ENCODE measurements around the gene COX10.
A peak's percentile ranks its signal among the peaks of the same experiment; 100 is the strongest.
"Not testable (repeated sequence)": the region's sequence is repeated elsewhere in the genome, so short reads cannot be mapped to it uniquely, and the experiment has no call there.

Gene COX10

DNA sequence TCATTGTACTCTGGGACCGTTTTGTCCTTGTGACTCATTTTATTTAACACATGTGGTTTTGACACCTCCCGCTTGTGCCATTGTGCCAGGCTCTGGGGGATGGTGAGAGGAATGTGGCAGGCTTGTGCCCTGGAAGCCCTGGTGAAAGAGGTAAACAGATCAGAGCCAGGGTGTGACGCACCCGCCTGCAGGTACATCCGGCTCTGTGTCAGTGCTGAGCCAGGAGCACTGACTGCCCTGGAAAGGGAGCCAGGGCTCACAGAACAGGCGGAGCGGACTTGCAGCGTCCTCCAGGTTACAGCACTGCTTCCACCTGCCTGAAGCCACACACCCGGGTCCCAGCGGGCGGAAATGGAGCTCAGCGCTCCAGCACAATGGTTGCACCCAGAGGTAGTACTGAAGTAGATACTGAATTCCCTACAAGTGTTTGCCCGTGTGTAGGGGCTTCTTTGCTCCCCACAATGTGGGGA, 136.7 kb downstream of the COX10 start:
- DNase-seq (ENCODE audit: low spot score): no peak

DNA sequence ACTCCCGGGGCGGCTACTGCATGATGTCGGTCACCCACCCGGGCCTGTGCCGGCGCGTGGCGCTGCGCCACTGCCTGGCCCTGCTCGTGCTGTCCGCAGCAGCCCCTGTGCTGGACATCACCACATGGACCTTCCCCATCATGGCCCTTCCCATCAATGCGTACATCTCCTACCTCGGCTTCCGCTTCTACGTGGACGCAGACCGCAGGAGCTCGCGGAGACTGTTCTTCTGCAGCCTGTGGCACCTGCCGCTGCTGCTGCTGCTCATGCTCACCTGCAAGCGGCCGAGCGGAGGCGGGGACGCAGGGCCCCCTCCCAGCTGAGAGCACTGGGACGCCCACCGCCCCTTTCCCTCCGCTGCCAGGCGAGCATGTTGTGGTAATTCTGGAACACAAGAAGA, 137.6 kb downstream of the COX10 start:
- no peak for DNase-seq (ENCODE audit: low spot score)

- DNase-seq (ENCODE audit: low spot score): no peak
These were observed 138.5 kb downstream of the COX10 start for GRCh38 chr17:14207791-14208190.

GRCh38 chr17:14209215-14209614, 139.9 kb downstream of the COX10 start:
- peak; percentile 14 for DNase-seq (ENCODE audit: low spot score)

DNA sequence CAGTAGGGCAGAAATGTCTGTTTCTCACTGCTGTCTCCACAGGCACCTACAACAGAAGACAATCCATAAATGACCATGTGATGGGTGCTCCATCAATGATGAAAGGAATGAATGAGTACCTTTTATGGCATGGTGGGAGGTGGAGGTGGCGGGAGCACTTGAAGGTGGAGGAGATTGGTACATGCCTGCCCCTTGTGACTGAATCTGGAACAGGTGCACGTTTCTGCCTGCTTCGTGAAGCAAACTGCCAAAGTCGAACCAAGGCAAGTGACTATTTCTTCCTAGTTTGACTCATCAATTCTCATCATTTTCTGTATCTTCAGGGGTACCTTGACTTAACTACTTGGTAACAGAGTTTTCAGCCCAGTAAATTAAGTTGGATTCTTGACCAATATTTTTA, 141.9 kb downstream of the COX10 start:
- DNase-seq (ENCODE audit: low spot score): no peak

GRCh38 chr17:14211801-14212200, 142.5 kb downstream of the COX10 start:
- DNase-seq (ENCODE audit: low spot score): no peak

GRCh38 chr17:14212401-14212800, 143.1 kb downstream of the COX10 start:
- no peak for DNase-seq (ENCODE audit: low spot score)

DNA sequence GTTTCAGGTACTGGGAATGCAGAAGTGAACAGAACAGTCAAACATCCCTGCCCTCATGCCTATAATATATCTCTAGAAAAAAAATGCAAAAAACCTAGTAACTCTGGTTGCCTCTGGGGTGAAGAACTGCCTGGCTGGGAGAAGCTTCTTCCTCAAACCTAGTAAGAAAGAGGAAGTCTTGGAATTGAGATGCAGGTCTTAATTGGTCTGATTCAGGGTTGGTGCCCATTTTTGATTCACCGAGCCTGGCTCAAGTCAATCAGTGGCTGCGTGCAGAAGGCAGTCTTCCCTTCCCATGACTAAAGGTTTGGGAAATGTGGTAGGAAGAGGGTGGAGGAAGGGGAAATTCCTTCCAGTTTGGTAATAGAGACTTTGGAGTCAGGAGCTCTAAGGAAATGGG, 145.0 kb downstream of the COX10 start:
- no peak for DNase-seq (ENCODE audit: low spot score)

GRCh38 chr17:14222611-14223010, 153.3 kb downstream of the COX10 start:
- DNase-seq (ENCODE audit: low spot score): no peak

DNA sequence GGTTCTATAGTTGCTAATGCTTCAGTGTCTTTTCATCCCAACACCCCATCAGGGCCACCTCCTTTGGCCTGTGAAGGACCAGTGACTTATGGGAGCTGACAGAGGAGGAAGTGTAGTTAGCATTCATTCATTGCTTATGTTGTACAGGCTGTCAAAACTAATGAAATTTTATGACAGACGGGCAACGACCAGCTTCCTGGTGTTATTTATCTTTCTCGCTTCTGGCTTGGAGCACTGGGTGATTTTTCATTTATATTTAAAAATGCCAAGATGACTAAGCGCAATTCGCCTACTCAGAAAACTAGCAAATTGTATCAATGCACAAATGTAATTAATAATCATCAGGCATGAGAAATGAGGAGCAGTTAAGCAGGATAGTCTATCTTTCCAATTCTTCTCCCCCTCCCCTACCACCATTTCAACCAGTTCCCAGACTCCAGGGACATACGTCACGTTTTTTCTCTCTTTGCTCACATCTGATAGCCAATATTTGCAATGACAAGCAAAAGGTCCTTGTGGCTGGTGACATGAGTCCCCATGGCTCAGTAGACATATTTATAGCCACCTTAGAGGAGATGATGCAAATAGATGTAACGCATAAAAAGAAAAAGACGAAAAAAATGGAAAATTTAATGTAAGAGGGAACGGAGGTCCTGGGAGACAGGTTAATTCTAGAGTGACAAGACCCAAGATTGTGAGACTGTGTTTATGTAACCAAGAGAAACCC, 156.1 kb downstream of the COX10 start:
- no peak for DNase-seq (ENCODE audit: low spot score)

DNA sequence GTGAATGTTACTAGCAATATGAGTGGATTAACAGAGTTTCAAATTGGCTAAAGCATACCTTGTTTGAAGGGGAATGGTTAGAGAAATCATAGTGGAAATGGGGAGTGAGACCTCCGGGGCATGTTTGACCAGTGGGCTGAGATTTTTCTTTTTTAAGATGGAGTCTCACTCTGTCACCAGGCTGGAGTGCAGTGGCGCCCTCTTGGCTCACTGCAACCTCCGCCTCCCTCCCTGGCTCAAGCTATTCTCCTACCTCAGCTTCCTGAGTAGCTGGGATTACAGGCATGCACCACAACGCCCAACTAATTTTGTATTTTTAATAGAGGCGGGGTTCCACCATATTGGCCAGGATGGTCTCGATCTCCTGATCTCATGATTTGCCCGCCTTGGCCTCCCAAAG, 157.7 kb downstream of the COX10 start:
- no peak for DNase-seq (ENCODE audit: low spot score)

GRCh38 chr17:14228903-14229302, 159.6 kb downstream of the COX10 start:
- DNase-seq (ENCODE audit: low spot score): no peak

DNA sequence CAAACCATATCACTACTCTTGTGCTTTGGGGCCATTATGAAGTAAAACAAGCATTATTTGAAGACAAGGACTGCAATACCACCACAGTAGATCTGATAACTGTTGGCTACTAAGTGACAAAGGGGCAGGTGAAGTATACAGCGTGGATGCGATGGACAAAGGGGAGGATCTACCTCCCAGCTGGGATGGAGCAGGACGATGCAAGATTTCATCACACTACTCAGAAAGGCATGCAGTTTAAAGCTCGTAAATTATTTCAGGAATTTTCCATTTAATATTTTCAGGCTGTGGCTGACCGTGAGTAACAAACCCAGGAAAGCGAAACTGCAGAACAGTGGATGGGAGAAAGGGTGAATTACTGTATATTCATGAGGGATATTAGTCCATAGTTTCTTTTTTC, 161.9 kb downstream of the COX10 start:
- DNase-seq (ENCODE audit: low spot score): not testable (repeated sequence)

- DNase-seq (ENCODE audit: low spot score): not testable (repeated sequence)
These were observed 165.7 kb downstream of the COX10 start for GRCh38 chr17:14235047-14235446.

DNA sequence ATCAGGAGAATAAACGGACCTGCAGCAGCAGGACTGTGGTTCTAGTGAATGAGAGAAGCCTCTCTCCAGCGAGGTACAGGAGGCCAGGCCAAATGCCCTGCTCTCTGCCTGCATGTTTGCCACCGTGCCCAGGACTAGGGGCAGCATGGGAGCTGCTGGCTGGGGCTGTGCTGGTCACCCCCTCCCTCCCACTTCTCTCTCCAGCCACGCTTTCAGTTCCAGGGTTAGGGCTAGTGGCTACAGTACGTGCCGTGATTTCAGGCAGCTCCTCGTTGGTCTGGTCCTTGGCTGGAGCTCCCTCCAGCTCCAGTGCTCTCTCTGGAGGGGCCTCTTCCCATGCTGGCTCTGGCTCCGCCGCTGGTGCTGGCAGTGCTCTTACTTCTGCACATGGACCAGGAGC, 166.7 kb downstream of the COX10 start:
- DNase-seq (ENCODE audit: low spot score): not testable (repeated sequence)

GRCh38 chr17:14236762-14237161, 167.5 kb downstream of the COX10 start, which contains the start of gene CDRT15:
CDRT15 (minus strand) TSS chr17:14236862; CDS start chr17:14236833, 29 bp downstream.
- not testable (repeated sequence) for DNase-seq (ENCODE audit: low spot score)

- DNase-seq (ENCODE audit: low spot score): not testable (repeated sequence)
These were observed 170.0 kb downstream of the COX10 start for GRCh38 chr17:14239271-14239670.

- no peak for DNase-seq (ENCODE audit: low spot score)
These were observed 175.7 kb downstream of the COX10 start for GRCh38 chr17:14245002-14245401.

DNA sequence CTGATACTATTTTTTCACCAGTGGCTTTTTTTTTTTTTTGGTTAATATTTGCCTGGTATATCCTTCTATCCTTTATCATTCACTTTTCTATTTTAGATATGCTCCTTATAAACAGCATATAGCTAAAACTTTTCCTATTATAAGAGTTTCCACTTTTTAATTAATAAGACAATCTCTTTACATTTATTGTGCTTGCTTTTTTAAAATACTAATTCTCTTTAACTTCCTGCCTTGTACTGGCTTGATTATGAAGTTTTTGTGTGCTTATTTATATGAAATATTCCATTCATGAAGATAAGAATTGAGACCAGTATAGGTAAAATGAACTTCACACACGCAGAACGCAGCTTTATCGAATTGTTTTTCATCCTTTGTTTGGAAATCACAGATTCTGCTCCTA, 176.3 kb downstream of the COX10 start:
- no peak for DNase-seq (ENCODE audit: low spot score)
